Spinal cord (tissue), 10 donors: ENCODE data around the gene RARG. TPM values are rescaled to one million over a fixed set of nuclear protein-coding genes. Genes with fewer than 3 reads are reported as not detected.
A peak's percentile ranks its signal among the peaks of the same experiment; 100 is the strongest.

Experiments
- DNase-seq, 6 donors: peaks; one replicate each; pipeline versions ENCODE4 v3.0.0 to v3.0.0-alpha.2; 2013 to 2015; ENCODE audit warnings: low spot score in 6 of 6, low read depth in 4 of 6
- H3K27ac ChIP-seq: one replicate; pipeline ENCODE4 v1.5.1; 2013; ENCODE audit warnings: low read depth, low read length, control low read depth
- H3K27me3 ChIP-seq: one replicate; pipeline ENCODE4 v1.6.1; 2013; ENCODE audit warnings: low read length; ENCODE audit not compliant: control insufficient read depth, insufficient read depth
- H3K36me3 ChIP-seq: one replicate; pipeline ENCODE4 v1.6.1; 2013; ENCODE audit warnings: low read length; ENCODE audit not compliant: control insufficient read depth, insufficient read depth
- H3K4me1 ChIP-seq: one replicate; pipeline ENCODE4 v1.6.1; 2013; ENCODE audit warnings: low read length; ENCODE audit not compliant: control insufficient read depth, insufficient read depth
- H3K4me3 ChIP-seq: one replicate; pipeline ENCODE4 v1.5.1; 2013; ENCODE audit warnings: low read depth, low read length, control low read depth
- H3K9me3 ChIP-seq: one replicate; pipeline ENCODE4 v1.6.1; 2013; ENCODE audit warnings: low read length; ENCODE audit not compliant: control insufficient read depth, insufficient read depth
- WGBS: methylation state at CpG from one replicate; pipeline ENCODE4 v1.1.5; 2013; ENCODE audit warnings: missing lambda C conversion rate; ENCODE audit not compliant: insufficient coverage; 5-methylcytosine and 5-hydroxymethylcytosine counted together
- polyA plus RNA-seq, 2 donors: library from polyadenylated mRNA; unstranded; fragments of 120-200 nt; gene quantifications; one replicate each; pipeline ENCODE4 v1.2.1, GENCODE V29; 2013; ENCODE audit not compliant: insufficient read length in 2 of 2
- total RNA-seq, 2 donors: library from RNA; depleted of rRNA in 1 of 2; stranded (reverse); fragments of 120-200 nt in 1 of 2; fragments of >200 nt in 1 of 2; gene quantifications; one replicate each; pipeline versions ENCODE4 v1.2.3 to v1.2.4, GENCODE V29; 2013 to 2014
- donor health status: healthy.

Gene RARG
- total and polyA plus RNA-seq, 4 donors: 10.8 to 20.1 (median 15.2) TPM

- Histone ChIP-seq H3K4me1 (peaks cover 55% of the 10 kb centered on the region), H3K27ac (peak overlapping the region; percentile 73), H3K36me3 (no peaks in the 10 kb centered on the region), H3K27me3 (peaks cover 17% of the 10 kb centered on the region), H3K4me3 (no peak overlapping the region), H3K9me3 (no peaks in the 10 kb centered on the region)
- DNase-seq: peak in 2 of 6 donors; percentile 72 to 73
- WGBS: 3% methylated on average over 4 of the region's 12 CpGs
Observed at GRCh38 chr12:53234271-53234914, 2.4 kb upstream of the RARG start.

GRCh38 chr12:53233671-53234121, 1.7 kb upstream of the RARG start:
- Histone ChIP-seq H3K27ac (peak overlapping the region; percentile 73), H3K4me1 (peaks cover 57% of the 10 kb centered on the region), H3K36me3 (no peaks in the 10 kb centered on the region), H3K4me3 (no peak overlapping the region), H3K9me3 (no peaks in the 10 kb centered on the region), H3K27me3 (peaks cover 17% of the 10 kb centered on the region)
- no CpG with 5 or more reads among the region's 7 CpGs for WGBS
- DNase-seq: no peak

- Histone ChIP-seq H3K4me1 (peaks cover 57% of the 10 kb centered on the region), H3K36me3 (no peaks in the 10 kb centered on the region), H3K9me3 (no peaks in the 10 kb centered on the region), H3K27me3 (peaks cover 17% of the 10 kb centered on the region), H3K27ac (peak overlapping the region; percentile 73), H3K4me3 (peak overlapping the region; percentile 40)
- DNase-seq: no peak
- WGBS: 31% methylated on average over 6 of the region's 11 CpGs
Observed at GRCh38 chr12:53232646-53233461, 845 bp upstream of the RARG start.

- H3K27ac ChIP-seq: peak overlapping the region; percentile 65
Observed at GRCh38 chr12:53231671-53231920, 413 bp downstream of the RARG start.

GRCh38 chr12:53230108-53230845, 1.7 kb downstream of the RARG start:
- peaks cover 6% of the 10 kb centered on the region for H3K36me3 ChIP-seq
- H3K27ac ChIP-seq: peak overlapping the region; percentile 78
- DNase-seq: peak in 1 of 6 donors; percentile 46
- WGBS: 19% methylated on average over 3 of the region's 10 CpGs
- H3K4me1 ChIP-seq: peaks cover 65% of the 10 kb centered on the region
- no peak overlapping the region for H3K4me3 ChIP-seq
- H3K9me3 ChIP-seq: no peaks in the 10 kb centered on the region
- H3K27me3 ChIP-seq: peaks cover 17% of the 10 kb centered on the region

More at GRCh38 chr12:53231671-53231920, 413 bp downstream of the RARG start:
- Histone ChIP-seq H3K4me1 (peaks cover 57% of the 10 kb centered on the region), H3K9me3 (no peaks in the 10 kb centered on the region), H3K27me3 (peaks cover 17% of the 10 kb centered on the region), H3K4me3 (peak overlapping the region; percentile 40), H3K36me3 (peaks cover 6% of the 10 kb centered on the region)
- DNase-seq: no peak
- 1% methylated on average over 9 of the region's 9 CpGs for WGBS

- H3K4me3 ChIP-seq: no peak overlapping the region
- no peaks in the 10 kb centered on the region for H3K9me3 ChIP-seq
- H3K36me3 ChIP-seq: peaks cover 6% of the 10 kb centered on the region
- WGBS: 84% methylated on average over 2 of the region's 2 CpGs
- peak overlapping the region; percentile 78 for H3K27ac ChIP-seq
- no peak for DNase-seq
- peaks cover 17% of the 10 kb centered on the region for H3K27me3 ChIP-seq
- peaks cover 65% of the 10 kb centered on the region for H3K4me1 ChIP-seq
Observed at GRCh38 chr12:53229454-53229853, 2.6 kb downstream of the RARG start.

- H3K27me3 ChIP-seq: peaks cover 14% of the 10 kb centered on the region
- H3K36me3 ChIP-seq: peaks cover 6% of the 10 kb centered on the region
- no CpG with 5 or more reads among the region's 1 CpG for WGBS
- no peak overlapping the region for H3K27ac ChIP-seq
- H3K9me3 ChIP-seq: no peaks in the 10 kb centered on the region
- DNase-seq: no peak
- H3K4me3 ChIP-seq: no peak overlapping the region
- peaks cover 65% of the 10 kb centered on the region for H3K4me1 ChIP-seq
Observed at GRCh38 chr12:53227836-53228235, 4.2 kb downstream of the RARG start.

GRCh38 chr12:53227341-53227740, 4.7 kb downstream of the RARG start:
- Histone ChIP-seq H3K9me3 (no peaks in the 10 kb centered on the region), H3K27ac (no peak overlapping the region), H3K27me3 (peaks cover 10% of the 10 kb centered on the region), H3K4me3 (no peak overlapping the region), H3K36me3 (peaks cover 6% of the 10 kb centered on the region), H3K4me1 (peaks cover 65% of the 10 kb centered on the region)
- no peak for DNase-seq
- 93% methylated on average over 10 of the region's 11 CpGs for WGBS

GRCh38 chr12:53226815-53227214, 5.2 kb downstream of the RARG start:
- H3K27ac ChIP-seq: no peak overlapping the region
- no peak overlapping the region for H3K4me3 ChIP-seq
- H3K27me3 ChIP-seq: peaks cover 9% of the 10 kb centered on the region
- no peak for DNase-seq
- 88% methylated on average over 4 of the region's 4 CpGs for WGBS
- no peaks in the 10 kb centered on the region for H3K9me3 ChIP-seq
- H3K36me3 ChIP-seq: peaks cover 6% of the 10 kb centered on the region
- H3K4me1 ChIP-seq: peaks cover 64% of the 10 kb centered on the region
